Measurements from ENCODE around the gene TEX30. TPM values are rescaled to one million over a fixed set of nuclear protein-coding genes. Genes with fewer than 3 reads are reported as not detected.

The TEX30 gene
- total RNA-seq, 1 experiment from 2014 or later: 8.9 TPM

GRCh38 chr13:102800145-102801041 is 26.8 kb upstream of the TEX30 start (continued):
- TF ChIP-seq TP53 (CRISPR knock-in tag; IDR thresholded peaks at IDR 0.05) (peak; percentile 62; the same call in 1 of the 2 replicates), CTCF (IDR thresholded peaks at IDR 0.05) (peak; percentile 61), TEAD1 (CRISPR knock-in tag; IDR thresholded peaks at IDR 0.05) (0 out of 2 replicates have a peak, but pooled peaks have one; percentile 8), NR3C1 (CRISPR knock-in tag; conservative IDR thresholded peaks at IDR 0.05; ENCODE audit: low read depth) (no peak), JUN (CRISPR knock-in tag; IDR thresholded peaks at IDR 0.05) (no peak), ZNF317 (CRISPR knock-in tag; IDR thresholded peaks at IDR 0.05; ENCODE audit: borderline replicate concordance, low read depth) (0 out of 2 replicates have a peak, but pooled peaks have one; percentile 47), E2F1 (CRISPR knock-in tag; IDR thresholded peaks at IDR 0.05) (no peak), FOXK1 (CRISPR knock-in tag; IDR thresholded peaks at IDR 0.05) (no peak), MYBL2 (CRISPR knock-in tag; IDR thresholded peaks at IDR 0.05) (no peak), GTF2I (CRISPR knock-in tag; conservative IDR thresholded peaks at IDR 0.05) (no peak), NFYB (CRISPR knock-in tag; conservative IDR thresholded peaks at IDR 0.05; ENCODE audit: low read depth) (no peak), ZBTB43 (CRISPR knock-in tag; IDR thresholded peaks at IDR 0.05) (no peak), SOX15 (CRISPR knock-in tag; IDR thresholded peaks at IDR 0.05) (no peak), ETV6 (CRISPR knock-in tag; IDR thresholded peaks at IDR 0.05) (peak; percentile 59; the same call in 1 of the 2 replicates), MLX (CRISPR knock-in tag; IDR thresholded peaks at IDR 0.05) (no peak), CDX4 (CRISPR knock-in tag; IDR thresholded peaks at IDR 0.05; ENCODE audit: borderline replicate concordance) (no peak), MAX (CRISPR knock-in tag; IDR thresholded peaks at IDR 0.05) (peak; percentile 32), ZNF425 (CRISPR knock-in tag; conservative IDR thresholded peaks at IDR 0.05) (no peak), ATF6 (CRISPR knock-in tag; IDR thresholded peaks at IDR 0.05) (no peak), NR1H2 (CRISPR knock-in tag; IDR thresholded peaks at IDR 0.05) (no peak), ESRRA (CRISPR knock-in tag; IDR thresholded peaks at IDR 0.05; ENCODE audit: borderline replicate concordance) (0 out of 2 replicates have a peak, but pooled peaks have one; percentile 73), ZNF138 (CRISPR knock-in tag; conservative IDR thresholded peaks at IDR 0.05) (no peak), RORB (CRISPR knock-in tag; IDR thresholded peaks at IDR 0.05) (no peak), ZNF396 (CRISPR knock-in tag; IDR thresholded peaks at IDR 0.05; ENCODE audit: borderline replicate concordance) (no peak), E2F5 (CRISPR knock-in tag; IDR thresholded peaks at IDR 0.05) (0 out of 2 replicates have a peak, but pooled peaks have one; percentile 26)

All from WTC11 (cell line).